Stimulated activated CD4-positive, alpha-beta T cell treated with anti-CD3 and anti-CD28 coated beads, Interleukin-1b, Interleukin-23, amount 100 ng/mL, for 1 hour (primary cell): ENCODE data around the gene ACTR3.
A peak's percentile ranks its signal among the peaks of the same experiment; 100 is the strongest.

ENCODE experiments used
- DNase-seq, 2 donors: peaks; one replicate each; pipeline ENCODE4 v3.0.0-alpha.2; 2020; ENCODE audit warnings: low read depth in 2 of 2

ACTR3 gene

GRCh38 chr2:113965644-113966043 is 75.8 kb downstream of the ACTR3 start:
- DNase-seq, result no peak

- DNase-seq, result no peak
Observed at GRCh38 chr2:113966171-113966570, 76.3 kb downstream of the ACTR3 start.

GRCh38 chr2:113966832-113967231 is 76.9 kb downstream of the ACTR3 start:
- no peak for DNase-seq

- DNase-seq, result no peak
Observed at GRCh38 chr2:113967272-113967671, 77.4 kb downstream of the ACTR3 start.

DNA sequence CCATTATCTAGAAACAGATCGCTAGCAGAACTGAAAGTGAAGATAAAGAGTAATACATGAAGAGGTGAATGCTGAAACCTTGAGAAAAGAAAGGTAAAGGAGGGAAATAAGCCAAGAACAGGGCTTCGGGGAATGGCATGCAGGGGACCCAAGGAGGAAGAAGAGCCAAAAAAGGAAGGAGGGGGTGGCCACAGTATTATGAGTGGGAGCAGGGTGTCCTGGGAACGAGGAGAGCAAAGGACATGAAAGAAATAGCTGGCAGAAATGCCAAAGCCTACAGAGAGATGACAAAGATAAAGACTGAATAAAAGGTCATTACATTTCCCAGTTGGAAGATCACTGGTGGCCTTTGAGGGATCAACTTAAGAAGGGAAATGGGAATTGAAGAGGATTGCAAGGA is 82.9 kb downstream of the ACTR3 start:
- no peak for DNase-seq

DNA sequence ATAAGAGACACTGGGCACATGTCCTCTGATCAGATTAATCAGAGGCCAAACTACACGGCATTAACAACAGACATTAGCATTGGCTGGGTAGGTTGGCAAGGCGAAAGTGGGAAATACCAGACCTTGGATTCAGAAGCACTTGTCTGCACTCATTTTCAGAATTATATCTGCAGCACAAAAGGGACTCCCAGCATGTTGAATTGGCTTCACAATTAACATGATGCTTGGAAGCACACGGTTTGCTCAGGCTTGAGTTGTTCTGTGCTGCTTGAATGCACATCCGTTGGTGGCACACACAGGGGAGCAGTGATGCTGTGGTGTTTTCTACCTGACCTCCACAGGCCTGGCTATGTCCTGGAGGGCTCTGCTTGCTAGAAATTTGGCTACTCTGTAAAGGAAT is 83.9 kb downstream of the ACTR3 start:
- no peak for DNase-seq

- no peak for DNase-seq
Observed at GRCh38 chr2:113974727-113975126, 84.8 kb downstream of the ACTR3 start.

DNA sequence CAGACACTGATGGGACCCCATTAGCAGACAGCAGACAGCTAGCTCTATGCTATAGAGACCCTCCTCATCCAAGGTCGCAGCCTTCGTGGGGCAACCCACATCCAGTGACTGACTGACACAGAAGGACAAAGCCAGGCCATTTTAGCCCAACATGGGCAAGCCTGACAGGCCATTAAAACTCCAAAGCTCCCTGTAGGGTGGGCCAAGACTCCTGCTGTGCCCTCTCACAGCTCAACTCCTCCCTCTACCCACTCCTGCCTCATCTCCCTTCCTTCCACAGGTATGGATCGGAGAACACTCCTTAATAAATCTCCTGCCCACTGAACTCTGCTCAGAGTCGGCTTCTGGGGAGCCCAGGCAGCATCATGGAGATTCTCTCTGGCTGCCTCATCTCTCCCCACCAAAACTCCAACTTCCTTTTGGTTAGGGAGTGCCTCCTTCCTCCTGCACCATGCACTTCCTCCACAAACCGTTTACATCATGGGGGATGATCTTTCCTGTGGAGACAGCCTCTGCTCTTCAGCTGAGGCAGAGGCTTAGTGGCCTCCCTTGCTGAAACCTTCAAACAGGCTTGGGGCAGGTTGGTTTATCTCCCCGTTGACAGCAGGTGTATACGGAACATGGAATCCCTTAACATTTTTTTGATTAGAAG is 86.5 kb downstream of the ACTR3 start:
- no peak for DNase-seq

GRCh38 chr2:113977060-113977659 is 87.3 kb downstream of the ACTR3 start:
- no peak for DNase-seq

GRCh38 chr2:113977660-113978523 is 88.0 kb downstream of the ACTR3 start:
- DNase-seq, result no peak

DNA sequence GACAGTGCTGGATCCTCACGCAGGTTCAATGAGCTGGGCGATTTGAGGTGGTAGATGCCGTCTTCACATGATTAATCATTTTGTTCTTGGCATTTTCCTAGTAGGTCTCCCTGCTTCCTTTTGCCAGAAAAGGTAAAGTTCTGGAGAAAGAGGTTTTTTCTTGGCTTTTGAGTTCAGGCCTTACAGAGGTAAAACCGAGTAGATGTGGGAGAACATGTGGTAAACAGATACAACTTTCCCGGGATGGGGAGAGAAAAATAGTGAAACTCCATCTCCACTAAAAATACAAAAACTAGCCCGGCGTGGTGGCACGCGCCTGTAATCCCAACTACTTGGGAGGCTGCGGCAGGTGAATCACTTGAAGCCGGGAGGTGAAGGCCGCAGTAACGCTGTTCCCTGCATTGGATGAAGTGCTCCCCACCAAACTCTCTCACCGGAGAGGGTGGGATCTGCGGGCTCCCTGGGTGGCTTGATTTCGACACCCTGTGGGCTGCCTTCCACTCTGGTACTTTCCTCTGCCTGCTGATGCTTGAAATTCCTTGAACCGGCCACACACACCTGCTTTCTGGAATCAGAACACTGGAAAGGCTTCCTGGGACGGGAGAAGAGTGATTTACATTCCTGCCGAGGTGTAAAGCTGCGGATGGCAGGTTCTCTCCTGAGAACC is 88.8 kb downstream of the ACTR3 start:
- no peak for DNase-seq

DNA sequence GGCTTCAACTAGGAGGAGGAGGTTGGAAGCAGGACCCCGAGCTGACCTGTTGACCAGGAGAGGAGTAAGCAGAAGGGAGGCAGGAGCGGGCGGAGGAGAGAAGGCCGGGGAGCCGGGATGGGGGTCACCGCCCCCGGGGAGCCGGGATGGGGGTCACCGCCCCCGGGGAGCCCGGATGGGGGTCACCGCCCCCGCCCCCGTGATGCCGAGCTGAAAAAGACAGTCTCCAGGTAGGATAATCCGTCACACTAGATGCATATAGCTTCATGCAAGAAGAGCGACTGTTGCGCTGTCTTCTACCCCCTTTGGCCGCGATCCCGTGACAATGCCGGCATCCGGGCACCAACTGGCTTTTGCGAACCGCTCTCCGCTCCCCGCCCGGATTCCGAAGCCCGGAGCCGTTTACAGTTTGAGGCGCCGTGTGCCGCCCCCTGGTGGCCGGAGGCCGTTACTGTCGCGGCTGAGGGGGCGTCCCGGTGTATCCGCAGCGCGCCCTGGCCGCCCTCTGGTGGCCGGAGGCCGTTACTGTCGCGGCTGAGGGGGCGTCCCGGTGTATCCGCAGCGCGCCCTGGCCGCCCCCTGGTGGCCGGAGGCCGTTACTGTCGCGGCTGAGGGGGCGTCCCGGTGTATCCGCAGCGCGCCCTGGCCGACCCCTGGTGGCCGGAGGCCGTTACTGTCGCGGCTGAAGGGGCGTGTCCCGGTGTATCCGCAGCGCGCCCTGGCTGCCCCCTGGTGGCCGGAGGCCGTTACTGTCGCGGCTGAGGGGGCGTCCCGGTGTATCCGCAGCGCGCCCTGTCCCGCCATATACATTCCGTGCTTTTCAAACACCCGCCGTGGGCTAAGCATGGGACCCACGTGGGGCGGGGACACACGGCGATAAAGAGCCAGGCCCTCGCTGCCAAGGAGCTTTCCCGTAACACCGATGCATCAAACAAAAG is 89.6 kb downstream of the ACTR3 start:
- DNase-seq, result peak; percentile 0 to 44

GRCh38 chr2:113980946-113981345 is 91.1 kb downstream of the ACTR3 start:
- DNase-seq, result no peak

DNA sequence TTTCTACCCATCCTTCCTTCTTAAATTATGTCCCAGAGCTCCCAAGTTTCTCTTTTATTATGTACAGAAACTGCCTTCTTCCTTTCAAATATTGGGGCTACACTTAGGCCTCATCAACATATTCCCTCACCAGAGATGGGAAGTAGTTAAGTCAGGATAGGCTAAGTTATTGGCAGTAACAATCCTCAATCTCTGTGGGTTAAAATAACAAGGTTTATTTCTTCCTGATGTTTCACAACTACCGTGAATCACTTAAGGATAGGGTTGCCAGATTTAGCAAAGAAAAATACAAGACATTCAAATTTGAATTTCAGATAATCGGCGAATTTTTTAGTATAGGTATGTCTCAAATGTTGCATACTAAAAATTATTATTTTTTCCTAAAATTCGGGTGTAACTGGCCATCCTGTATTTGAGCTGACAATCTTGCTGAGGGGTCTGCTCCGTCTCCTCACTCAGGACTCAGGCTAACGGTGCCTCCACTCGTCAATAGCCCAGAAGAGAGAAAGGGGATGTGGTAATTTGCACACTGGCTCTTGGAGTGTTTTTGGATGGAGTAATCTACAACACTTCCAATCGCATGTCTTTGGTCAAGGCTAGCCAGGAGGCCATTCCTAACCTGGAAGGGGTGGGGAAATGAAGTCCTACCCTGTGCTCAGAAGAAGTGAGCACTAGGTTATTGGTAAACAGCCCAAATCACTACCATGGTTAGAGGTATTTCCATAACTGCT is 91.7 kb downstream of the ACTR3 start:
- DNase-seq, result no peak

GRCh38 chr2:113985554-113986397 is 95.9 kb downstream of the ACTR3 start:
- DNase-seq, result no peak

DNA sequence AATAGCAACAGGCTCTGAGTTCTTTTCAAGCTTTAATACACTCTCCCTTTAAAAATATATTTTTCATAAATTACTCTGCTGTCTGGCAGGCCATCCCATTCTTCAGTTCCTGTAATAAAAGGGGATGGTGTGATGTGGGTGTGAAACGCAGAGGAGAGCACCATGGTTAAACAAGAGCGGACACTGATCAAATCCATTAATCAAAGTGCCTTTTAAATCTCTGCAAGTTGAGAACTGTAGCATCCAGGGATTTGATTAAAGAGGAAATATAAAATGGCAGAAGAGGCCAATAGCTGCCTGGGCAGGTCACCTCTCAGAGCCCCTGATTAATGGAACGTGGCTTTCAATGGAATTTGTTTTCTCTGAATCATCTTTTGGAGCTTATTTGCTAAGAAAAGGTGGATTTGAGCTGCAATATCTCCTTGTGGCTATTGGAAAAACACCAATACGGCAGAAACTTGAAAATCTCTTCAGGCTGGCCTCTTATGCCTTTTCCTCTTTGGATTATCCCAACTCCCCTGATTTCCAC is 96.9 kb downstream of the ACTR3 start:
- DNase-seq, result no peak

DNA sequence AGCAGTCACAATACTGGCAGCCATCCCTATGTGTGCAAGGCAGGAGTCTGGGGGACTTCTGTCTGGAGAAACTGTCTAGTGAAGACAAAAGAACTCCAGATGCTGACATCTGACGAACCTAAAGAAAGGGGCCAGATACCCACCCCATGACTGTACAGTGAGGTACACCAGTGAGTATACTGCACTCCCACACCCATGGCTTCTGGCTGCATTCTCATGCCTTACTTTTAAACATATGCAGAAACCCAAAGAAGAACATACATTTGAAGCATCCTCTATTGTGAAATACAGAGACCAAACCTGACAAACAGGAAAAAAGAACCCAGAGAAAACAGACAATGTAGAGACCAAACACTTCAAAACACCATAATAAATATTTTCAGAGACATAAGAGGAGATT is 102.2 kb downstream of the ACTR3 start:
- DNase-seq, result no peak

DNA sequence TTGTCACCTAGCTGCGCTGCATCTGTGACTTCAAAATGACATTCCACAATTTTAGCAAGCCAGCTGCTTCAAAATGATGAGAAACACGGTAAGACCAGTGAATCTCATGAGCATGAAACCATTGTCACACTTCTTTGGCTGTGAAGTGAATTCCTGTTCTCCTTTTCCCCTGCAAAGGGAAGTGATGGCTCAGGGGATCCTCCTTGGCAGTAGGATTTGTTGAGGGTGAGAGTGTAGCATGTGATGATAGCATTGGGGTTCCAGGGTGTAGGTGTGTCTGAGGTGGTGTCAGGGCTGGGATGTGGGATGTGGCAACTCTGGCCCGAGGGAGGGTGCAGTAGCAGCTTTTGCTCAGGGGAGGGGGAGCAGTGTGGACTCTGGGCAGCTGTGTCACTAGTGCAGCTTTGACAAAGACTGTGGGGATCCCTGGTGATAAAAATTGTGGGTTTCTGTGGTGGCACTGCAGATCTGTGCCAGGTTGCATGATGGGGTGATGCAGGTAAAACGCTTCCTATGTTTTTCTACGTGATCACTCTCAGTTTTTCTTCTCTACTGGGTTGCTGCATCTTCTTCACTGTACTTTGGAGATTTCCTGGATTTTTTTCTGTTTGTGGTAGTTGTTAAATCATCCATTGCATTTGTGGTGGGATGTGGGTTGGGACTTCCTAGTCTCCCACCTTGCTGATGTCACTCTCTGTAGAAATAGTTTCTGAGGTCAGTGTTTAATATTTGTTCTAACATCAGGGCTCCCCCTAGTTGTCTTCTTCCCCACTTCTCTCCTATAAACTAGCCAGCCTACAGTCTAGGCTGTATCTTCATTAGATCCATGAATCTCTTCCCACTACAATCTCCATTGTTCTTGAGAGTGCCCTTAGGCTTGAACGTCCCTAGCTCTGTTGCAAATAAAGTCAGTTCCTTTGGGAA is 107.0 kb downstream of the ACTR3 start:
- DNase-seq, result no peak
